ENCODE results near the gene ZNF723.
"Not testable (repeated sequence)": the region's sequence is repeated elsewhere in the genome, so short reads cannot be mapped to it uniquely, and the experiment has no call there.

Gene ZNF723

DNA sequence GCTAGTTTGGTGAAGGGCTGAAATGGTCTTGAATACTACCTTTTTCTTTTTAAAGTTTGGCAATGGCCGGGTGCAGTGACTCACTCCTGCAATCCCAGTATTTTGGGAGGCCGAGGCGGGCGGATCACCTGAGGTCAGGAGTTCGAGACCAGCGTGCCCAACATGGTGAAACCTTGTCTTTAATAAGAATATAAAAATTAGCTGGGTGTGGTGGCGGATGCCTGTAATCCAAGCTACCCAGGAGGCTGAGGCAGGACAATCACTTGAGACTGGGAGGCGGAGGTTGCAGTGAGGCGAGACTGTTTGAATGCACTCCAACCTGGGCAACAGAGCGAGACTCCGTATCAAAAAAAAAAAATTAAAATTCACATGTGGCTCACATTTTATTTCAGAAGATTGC, 880 bp upstream of the ZNF723 start:
- POLR2A ChIA-PET, result no interaction called here
- Histone ChIP-seq H3K36me3 (ENCODE audit: control insufficient read depth in 2 of 2, insufficient read depth in 1 of 2, low read length in 2 of 2) (no peaks in the 10 kb centered on the region), H3K9me3 (ENCODE audit: control insufficient read depth, insufficient read depth, low read depth, low read length) (no peaks in the 10 kb centered on the region), H3K27ac (ENCODE audit: extremely low read depth, low read depth, low read length) (no peak overlapping the region), H3K4me3 (ENCODE audit: low read depth, low read length) (no peak overlapping the region), H3K4me1 (ENCODE audit: control insufficient read depth, insufficient read depth, low read length) (no peaks in the 10 kb centered on the region)
- TF ChIP-seq, protein P1, sequence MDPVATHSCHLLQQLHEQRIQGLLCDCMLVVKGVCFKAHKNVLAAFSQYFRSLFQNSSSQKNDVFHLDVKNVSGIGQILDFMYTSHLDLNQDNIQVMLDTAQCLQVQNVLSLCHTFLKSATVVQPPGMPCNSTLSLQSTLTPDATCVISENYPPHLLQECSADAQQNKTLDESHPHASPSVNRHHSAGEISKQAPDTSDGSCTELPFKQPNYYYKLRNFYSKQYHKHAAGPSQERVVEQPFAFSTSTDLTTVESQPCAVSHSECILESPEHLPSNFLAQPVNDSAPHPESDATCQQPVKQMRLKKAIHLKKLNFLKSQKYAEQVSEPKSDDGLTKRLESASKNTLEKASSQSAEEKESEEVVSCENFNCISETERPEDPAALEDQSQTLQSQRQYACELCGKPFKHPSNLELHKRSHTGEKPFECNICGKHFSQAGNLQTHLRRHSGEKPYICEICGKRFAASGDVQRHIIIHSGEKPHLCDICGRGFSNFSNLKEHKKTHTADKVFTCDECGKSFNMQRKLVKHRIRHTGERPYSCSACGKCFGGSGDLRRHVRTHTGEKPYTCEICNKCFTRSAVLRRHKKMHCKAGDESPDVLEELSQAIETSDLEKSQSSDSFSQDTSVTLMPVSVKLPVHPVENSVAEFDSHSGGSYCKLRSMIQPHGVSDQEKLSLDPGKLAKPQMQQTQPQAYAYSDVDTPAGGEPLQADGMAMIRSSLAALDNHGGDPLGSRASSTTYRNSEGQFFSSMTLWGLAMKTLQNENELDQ (tag by site-specific recombination; IDR thresholded peaks at IDR 0.05; ENCODE audit: low read depth), result no peak
- no peak for TF ChIP-seq WT1 (tag by site-specific recombination; IDR thresholded peaks at IDR 0.05)
- no peak for TF ChIP-seq ZNF114 (tag by site-specific recombination; IDR thresholded peaks at IDR 0.05)
- no peak for TF ChIP-seq ZNF670 (tag by site-specific recombination; IDR thresholded peaks at IDR 0.05; ENCODE audit: low read depth)
- no peak for TF ChIP-seq ZNF473 (tag by site-specific recombination; IDR thresholded peaks at IDR 0.05)
- no peak for TF ChIP-seq ZNF274 (IDR thresholded peaks at IDR 0.05; ENCODE audit: low read length)
- TF ChIP-seq ZNF274 (tag by site-specific recombination; IDR thresholded peaks at IDR 0.05; ENCODE audit: borderline replicate concordance), result no peak
- TF ChIP-seq ZNF341 (tag by site-specific recombination; IDR thresholded peaks at IDR 0.05; ENCODE audit: low read depth), result no peak
- no peak for TF ChIP-seq ZNF239 (tag by site-specific recombination; IDR thresholded peaks at IDR 0.05)
- no peak for TF ChIP-seq ZNF530 (tag by site-specific recombination; IDR thresholded peaks at IDR 0.05; ENCODE audit: low read depth)
- TF ChIP-seq ZNF571 (tag by site-specific recombination; IDR thresholded peaks at IDR 0.05), result no peak
- no peak for TF ChIP-seq ZNF335 (tag by site-specific recombination; conservative IDR thresholded peaks at IDR 0.05)
- no peak for TF ChIP-seq SCRT2 (tag by site-specific recombination; IDR thresholded peaks at IDR 0.05)
- no peak for TF ChIP-seq ZNF112 (tag by site-specific recombination; IDR thresholded peaks at IDR 0.05)
- no peak for TF ChIP-seq GFI1B (tag by site-specific recombination; IDR thresholded peaks at IDR 0.05)
- no peak for TF ChIP-seq ZBTB17 (tag by site-specific recombination; IDR thresholded peaks at IDR 0.05)
- TF ChIP-seq ZNF600 (tag by site-specific recombination; IDR thresholded peaks at IDR 0.05), result no peak
- TF ChIP-seq ZSCAN30 (tag by site-specific recombination; IDR thresholded peaks at IDR 0.05), result no peak
- no peak for TF ChIP-seq ZNF596 (tag by site-specific recombination; IDR thresholded peaks at IDR 0.05)
- no peak for TF ChIP-seq TCF7L2 (IDR thresholded peaks at IDR 0.05; ENCODE audit: borderline replicate concordance, low read depth, low read length)
- no peak for TF ChIP-seq ZSCAN16 (tag by site-specific recombination; IDR thresholded peaks at IDR 0.05)
- CTCF ChIA-PET, result no interaction called here

DNA sequence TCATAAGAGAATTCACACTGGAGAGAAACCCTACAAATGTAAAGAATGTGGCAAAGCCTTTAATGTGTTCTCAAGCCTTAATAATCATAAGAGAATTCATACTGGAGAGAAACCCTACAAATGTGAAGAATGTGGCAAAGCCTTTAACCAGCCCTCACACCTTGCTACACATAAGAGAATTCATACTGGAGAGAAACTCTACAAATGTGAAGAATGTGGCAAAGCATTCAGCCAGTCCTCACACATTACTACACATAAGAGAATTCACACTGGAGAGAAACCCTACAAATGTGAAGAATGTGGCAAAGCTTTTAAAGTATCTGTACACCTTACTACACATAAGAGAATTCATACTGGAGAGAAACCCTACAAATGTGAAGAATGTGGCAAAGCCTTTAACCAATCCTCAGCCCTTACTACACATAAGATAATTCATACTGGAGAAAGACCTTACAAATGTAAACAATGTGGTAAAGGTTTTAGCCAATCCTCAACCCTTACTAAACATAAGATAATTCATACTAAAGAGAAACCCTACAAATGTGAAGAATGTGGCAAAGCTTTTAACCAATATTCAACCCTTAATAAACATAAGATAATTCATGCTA, 25.7 kb downstream of the ZNF723 start:
- H3K36me3 ChIP-seq (ENCODE audit: control insufficient read depth in 2 of 2, insufficient read depth in 1 of 2, low read length in 2 of 2); H3K27ac ChIP-seq (ENCODE audit: extremely low read depth, low read depth, low read length); CTCF ChIA-PET; POLR2A ChIA-PET; H3K4me3 ChIP-seq (ENCODE audit: low read depth, low read length); H3K4me1 ChIP-seq (ENCODE audit: control insufficient read depth, insufficient read depth, low read length); H3K9me3 ChIP-seq (ENCODE audit: control insufficient read depth, insufficient read depth, low read depth, low read length): not testable (repeated sequence)
- TF ChIP-seq ZNF274 (IDR thresholded peaks at IDR 0.05; ENCODE audit: low read length) (peak; percentile 56; the same call in 1 of the 2 replicates), ZNF274 (tag by site-specific recombination; IDR thresholded peaks at IDR 0.05; ENCODE audit: borderline replicate concordance) (peak; percentile 75; the same call in 1 of the 2 replicates), SETDB1 (IDR thresholded peaks at IDR 0.05; ENCODE audit: insufficient read length, low read length) (peak; percentile 87)

DNA sequence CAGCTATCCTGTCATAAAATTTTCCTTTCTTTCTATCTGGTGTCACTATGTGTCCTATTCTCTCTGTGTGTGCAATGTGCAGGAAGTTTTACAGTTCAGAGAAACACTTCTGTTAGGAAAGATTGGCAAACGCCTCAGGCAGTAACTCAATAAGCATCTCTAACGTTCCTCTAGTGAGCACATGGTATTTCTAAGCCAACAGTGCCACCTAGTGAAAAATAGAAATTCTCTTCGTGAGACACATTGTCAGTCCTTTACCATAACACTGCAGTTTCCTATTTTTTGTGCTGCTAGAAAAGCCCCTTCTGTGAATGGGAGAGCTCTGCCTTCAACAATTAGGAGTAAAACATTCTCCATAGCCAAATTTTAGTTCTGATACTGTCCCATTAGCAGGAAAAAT, 50.7 kb downstream of the ZNF723 start:
- ChIA-PET POLR2A (no interaction called here), CTCF (no interaction called here)
- TF ChIP-seq ZNF654 (tag by site-specific recombination; IDR thresholded peaks at IDR 0.05; ENCODE audit: low read depth) (peak; percentile 52), ZNF792 (tag by site-specific recombination; IDR thresholded peaks at IDR 0.05) (no peak)
- Histone ChIP-seq H3K9me3 (ENCODE audit: control insufficient read depth, insufficient read depth, low read depth, low read length) (no peaks in the 10 kb centered on the region), H3K36me3 (ENCODE audit: control insufficient read depth in 2 of 2, insufficient read depth in 1 of 2, low read length in 2 of 2) (no peaks in the 10 kb centered on the region), H3K4me1 (ENCODE audit: control insufficient read depth, insufficient read depth, low read length) (no peaks in the 10 kb centered on the region), H3K27ac (ENCODE audit: extremely low read depth, low read depth, low read length) (no peak overlapping the region), H3K4me3 (ENCODE audit: low read depth, low read length) (no peak overlapping the region)

All from HEK293 (cell line).